NAMALWA (cell line): Measurements from ENCODE around the gene PLEKHM3.

Source experiments
- DNase-seq: peaks from one replicate; pipeline ENCODE4 v3.0.0-alpha.2; 2015; ENCODE audit warnings: low spot score

Gene PLEKHM3

GRCh38 chr2:207791579-207792243 is 233.6 kb downstream of the PLEKHM3 start:
- no peak for DNase-seq

- DNase-seq, result no peak
These were observed 234.4 kb downstream of the PLEKHM3 start for GRCh38 chr2:207790898-207791297.

- DNase-seq, result no peak
These were observed 237.5 kb downstream of the PLEKHM3 start for GRCh38 chr2:207787800-207788199.

GRCh38 chr2:207787017-207787416 is 238.3 kb downstream of the PLEKHM3 start:
- no peak for DNase-seq

- no peak for DNase-seq
These were observed 240.4 kb downstream of the PLEKHM3 start for GRCh38 chr2:207784898-207785297.

- no peak for DNase-seq
These were observed 241.8 kb downstream of the PLEKHM3 start for GRCh38 chr2:207783514-207783913.

GRCh38 chr2:207782238-207783030 is 242.9 kb downstream of the PLEKHM3 start:
- DNase-seq, result no peak

- no peak for DNase-seq
These were observed 245.8 kb downstream of the PLEKHM3 start for GRCh38 chr2:207779523-207779922.

- DNase-seq, result no peak
These were observed 246.9 kb downstream of the PLEKHM3 start for GRCh38 chr2:207778298-207778882.

GRCh38 chr2:207777124-207777523 is 248.2 kb downstream of the PLEKHM3 start:
- DNase-seq, result no peak

GRCh38 chr2:207775473-207775872 is 249.9 kb downstream of the PLEKHM3 start:
- no peak for DNase-seq

GRCh38 chr2:207772844-207773205 is 252.5 kb downstream of the PLEKHM3 start:
- DNase-seq, result no peak

- DNase-seq, result no peak
These were observed 253.1 kb downstream of the PLEKHM3 start for GRCh38 chr2:207772081-207772843.

GRCh38 chr2:207771421-207771820 is 253.9 kb downstream of the PLEKHM3 start:
- no peak for DNase-seq
